A549 (cell line): ENCODE results near the gene CPA5. TPM values are rescaled to one million over a fixed set of nuclear protein-coding genes. Genes with fewer than 3 reads are reported as not detected.

Experiments
- ATAC-seq, 2 experiments: fragments of 200-7000 bp in 1 of 2; fragments of >200 bp in 1 of 2; cut with Nextera tagmentation in 1 of 2; cut with Tn5 transposase in 1 of 2; 3 replicates each; pipeline versions ENCODE4 v1.8.0 to v1.9.1; 2018 to 2020; ENCODE audit warnings: mild to moderate bottlenecking in 1 of 2, moderate library complexity in 1 of 2
- CTCF ChIA-PET: fragments of 300-600 bp; sonication (Branson Sonifier 250); formaldehyde crosslinking; extraction: SDS; loops from one replicate; lab custom pipeline; 2021; ENCODE audit warnings: antibody characterized with exemption, inconsistent platforms; lab: Yijun Ruan, JAX
- POLR2A ChIA-PET: fragments of 350-600 bp; formaldehyde crosslinking; extraction: SDS; loops from one replicate; lab custom pipeline; 2021; ENCODE audit warnings: antibody characterized with exemption, inconsistent platforms; lab: Yijun Ruan, JAX
- DNase-seq, 2 experiments: peaks; one replicate each; pipeline versions ENCODE4 v3.0.0 to v3.0.0-alpha.2; 2011 to 2016; ENCODE audit warnings: low read depth in 1 of 2, low spot score in 1 of 2
- FAIRE-seq: peaks from 2 replicates; lab custom pipeline; 2011; peaks lifted over from hg19 to GRCh38; lab: Jason Lieb, UNC
- H3K27ac ChIP-seq, 2 experiments: fragments of >200 bp; sonication (Bioruptor Twin); formaldehyde crosslinking; 3 replicates each; pipeline ENCODE4 v1.5.1; 2016 to 2017
- H3K4me1 ChIP-seq: fragments of >200 bp; sonication (Bioruptor Twin); formaldehyde crosslinking; 3 replicates; pipeline ENCODE4 v1.6.1; 2016
- H3K4me2 ChIP-seq: fragments of >200 bp; sonication (Bioruptor Twin); formaldehyde crosslinking; 3 replicates; pipeline ENCODE4 v1.6.1; 2016
- H3K4me3 ChIP-seq: fragments of >200 bp; sonication (Bioruptor Twin); formaldehyde crosslinking; 3 replicates; pipeline ENCODE4 v1.5.1; 2016
- H3K9me3 ChIP-seq: fragments of >200 bp; sonication (Bioruptor Twin); formaldehyde crosslinking; 3 replicates; pipeline ENCODE4 v1.6.1; 2016
- BCL3 ChIP-seq: fragments of >200 bp; sonication (Bioruptor Twin); formaldehyde crosslinking; IDR thresholded peaks from 3 replicates; pipeline ENCODE4 v1.6.1; 2016
- BHLHE40 ChIP-seq: IDR thresholded peaks from 2 replicates; pipeline ENCODE4 v1.6.1; 2012; ENCODE audit warnings: low read depth, low read length, inconsistent platforms
- CBX8 ChIP-seq: fragments of 200-600 bp; sonication (generic); IDR thresholded peaks from 2 replicates; pipeline ENCODE4 v1.6.1; 2016
- EHF ChIP-seq: fragments of 250-450 bp; sonication (Bioruptor Pico); IDR thresholded peaks from 2 replicates; pipeline ENCODE4 v1.5.0; 2020; ENCODE audit warnings: mild to moderate bottlenecking
- ELK1 ChIP-seq: fragments of 150-350 bp; IDR thresholded peaks from 2 replicates; pipeline ENCODE4 v1.6.1; 2014; ENCODE audit warnings: low read depth, mild to moderate bottlenecking, low read length
- EP300 ChIP-seq, 2 experiments: fragments of >200 bp; sonication (Bioruptor Twin); formaldehyde crosslinking; IDR thresholded peaks; 2 replicates in 1 of 2; 3 replicates in 1 of 2; pipeline ENCODE4 v1.6.1; 2016 to 2017
- FOSB ChIP-seq: fragments of 250-450 bp; sonication (Bioruptor Pico); IDR thresholded peaks from 2 replicates; pipeline ENCODE4 v1.5.0; 2020; ENCODE audit warnings: mild to moderate bottlenecking, moderate library complexity
- FOSL2 ChIP-seq, 2 experiments: fragments of 450-650 bp in 1 of 2; fragments of >200 bp in 1 of 2; sonication (Bioruptor Twin) in 1 of 2; formaldehyde crosslinking; IDR thresholded peaks; 2 replicates each; pipeline versions ENCODE4 v1.5.0 to v1.6.1; 2016 to 2020; ENCODE audit warnings: mild to moderate bottlenecking in 1 of 2, moderate library complexity in 1 of 2
- FOXS1 ChIP-seq: fragments of 250-450 bp; sonication (Bioruptor Pico); IDR thresholded peaks from 2 replicates; pipeline ENCODE4 v1.5.0; 2020; ENCODE audit warnings: mild to moderate bottlenecking, moderate library complexity
- GATA3 ChIP-seq: IDR thresholded peaks from 2 replicates; pipeline ENCODE4 v1.6.1; 2012; ENCODE audit warnings: borderline replicate concordance
- HDAC2 ChIP-seq: fragments of 200-600 bp; sonication (generic); IDR thresholded peaks from 2 replicates; pipeline ENCODE4 v1.6.1; 2016
- HOXA7 ChIP-seq: fragments of 250-450 bp; sonication (Bioruptor Pico); IDR thresholded peaks from 2 replicates; pipeline ENCODE4 v1.5.0; 2020; ENCODE audit warnings: mild to moderate bottlenecking, moderate library complexity
- MAFK ChIP-seq: fragments of 450-650 bp; IDR thresholded peaks from 2 replicates; pipeline ENCODE4 v1.6.1; 2014; ENCODE audit not compliant: partially characterized antibody
- MAX ChIP-seq: IDR thresholded peaks from 2 replicates; pipeline ENCODE4 v1.6.1; 2012
- MYC ChIP-seq: IDR thresholded peaks from 2 replicates; pipeline ENCODE4 v1.6.1; 2012; ENCODE audit warnings: mild to moderate bottlenecking, inconsistent platforms, low read length, improper control_type of control experiment, borderline replicate concordance
- POLR2A ChIP-seq: IDR thresholded peaks from 2 replicates; pipeline ENCODE4 v1.6.1; 2012; ENCODE audit warnings: mild to moderate bottlenecking, low read length
- POLR2AphosphoS2 ChIP-seq: conservative IDR thresholded peaks from 2 replicates; pipeline ENCODE4 v1.6.1; 2012; ENCODE audit warnings: low read length, improper control_type of control experiment, inconsistent platforms
- RAD21 ChIP-seq, 2 experiments: fragments of >200 bp in 1 of 2; sonication (Bioruptor Twin) in 1 of 2; formaldehyde crosslinking in 1 of 2; IDR thresholded peaks in 1 of 2; conservative IDR thresholded peaks in 1 of 2; 2 replicates in 1 of 2; 3 replicates in 1 of 2; pipeline ENCODE4 v1.6.1; 2012 to 2018; ENCODE audit warnings: inconsistent platforms in 1 of 2
- RARB ChIP-seq: fragments of 250-450 bp; sonication (Bioruptor Pico); IDR thresholded peaks from 2 replicates; pipeline ENCODE4 v1.8.0; 2021; ENCODE audit warnings: mild to moderate bottlenecking, moderate library complexity
- RFX5 ChIP-seq: fragments of 450-650 bp; IDR thresholded peaks from 2 replicates; pipeline ENCODE4 v1.7.1; 2014; ENCODE audit warnings: antibody characterized with exemption, mild to moderate bottlenecking, moderate library complexity
- RNF2 ChIP-seq: fragments of 200-600 bp; sonication (generic); IDR thresholded peaks from 2 replicates; pipeline ENCODE4 v1.6.1; 2016; ENCODE audit warnings: low read depth, mild to moderate bottlenecking, antibody characterized with exemption, moderate library complexity, borderline replicate concordance
- TFCP2L1 ChIP-seq: fragments of 250-450 bp; sonication (Bioruptor Pico); IDR thresholded peaks from 2 replicates; pipeline ENCODE4 v1.5.0; 2021; ENCODE audit warnings: mild to moderate bottlenecking
- TP53 ChIP-seq: fragments of 250-450 bp; sonication (Bioruptor Pico); IDR thresholded peaks from 2 replicates; pipeline ENCODE4 v1.5.0; 2021; ENCODE audit warnings: mild to moderate bottlenecking, moderate library complexity
- USF2 ChIP-seq: fragments of 450-650 bp; IDR thresholded peaks from 2 replicates; pipeline ENCODE4 v1.6.1; 2014; ENCODE audit warnings: antibody characterized with exemption
- ZSCAN20 ChIP-seq: fragments of 250-450 bp; sonication (Bioruptor Pico); IDR thresholded peaks from 2 replicates; pipeline ENCODE4 v1.8.0; 2022; ENCODE audit warnings: mild to moderate bottlenecking, moderate library complexity
- WGBS: methylation state at CpG from one replicate; pipeline ENCODE4 v1.1.6; 2017; ENCODE audit errors: missing lambda C conversion rate; 5-methylcytosine and 5-hydroxymethylcytosine counted together
- polyA plus RNA-seq, 4 experiments: library from polyadenylated mRNA; depleted of rRNA in 3 of 4; stranded (reverse); fragments of >200 nt; fragmentation: RNase III in 1 of 4; extraction: RNeasy Plus Mini Kit Qiagen cat#74134 plus additional on column Dnase treatment in 1 of 4; gene quantifications; 2 replicates in 3 of 4; 3 replicates in 1 of 4; pipeline ENCODE4 v1.2.3, GENCODE V29; 2011 to 2017

Gene CPA5
- polyA plus RNA-seq, 2 of the 4 experiments (the other 2 are of a cell fraction), result not detected

- no peak for ATAC-seq
- H3K4me2 ChIP-seq, result no peak overlapping the region
- TF ChIP-seq GATA3, result no peak
- TF ChIP-seq HOXA7 (CRISPR knock-in tag), result no peak
- no peak for TF ChIP-seq RAD21 (conservative IDR thresholded peaks at IDR 0.05 in 1 of 2, IDR thresholded peaks at IDR 0.05 in 1 of 2)
- POLR2A ChIA-PET, result interaction anchor here (1.1 kb wide), 1 partner anchor 33 kb away, joined by 7 read pairs; no protein-coding TSS in a partner anchor
- H3K27ac ChIP-seq, result no peak overlapping the region
- no peaks in the 10 kb centered on the region for H3K9me3 ChIP-seq
- FAIRE-seq, result no peak
- WGBS, result 89% methylated on average over 7 of the region's 7 CpGs
- no peaks in the 10 kb centered on the region for H3K4me1 ChIP-seq
- CTCF ChIA-PET, result interaction anchor here (1.5 kb wide), 1 partner anchor 28 kb away, joined by 3 read pairs; no protein-coding TSS in a partner anchor
- no peak for DNase-seq
- no peak overlapping the region for H3K4me3 ChIP-seq
Observed at GRCh38 chr7:130397051-130397757, 52.6 kb downstream of the CPA5 start.

GRCh38 chr7:130397758-130398073, 53.1 kb downstream of the CPA5 start:
- ATAC-seq, result no peak
- Histone ChIP-seq H3K4me3 (no peak overlapping the region), H3K4me2 (no peak overlapping the region), H3K9me3 (no peaks in the 10 kb centered on the region), H3K27ac (no peak overlapping the region), H3K4me1 (no peaks in the 10 kb centered on the region)
- 93% methylated on average over 3 of the region's 3 CpGs for WGBS
- ChIA-PET CTCF (interaction anchor here (1.5 kb wide), 1 partner anchor 27 kb away, joined by 3 read pairs; no protein-coding TSS in a partner anchor), POLR2A (interaction anchor here (1.1 kb wide), 1 partner anchor 34 kb away, joined by 7 read pairs; no protein-coding TSS in a partner anchor)
- no peak for FAIRE-seq
- no peak for TF ChIP-seq FOSB
- no peak for TF ChIP-seq EHF (CRISPR knock-in tag)
- no peak for TF ChIP-seq BHLHE40
- TF ChIP-seq BCL3, result no peak
- TF ChIP-seq ELK1, result no peak
- no peak for TF ChIP-seq EP300 (IDR thresholded peaks at IDR 0.05)
- no peak for TF ChIP-seq CBX8
- no peak for TF ChIP-seq MYC
- no peak for TF ChIP-seq ZSCAN20 (CRISPR knock-in tag)
- TF ChIP-seq RARB (CRISPR knock-in tag), result no peak
- TF ChIP-seq USF2, result no peak
- no peak for TF ChIP-seq TFCP2L1
- no peak for TF ChIP-seq RNF2
- no peak for TF ChIP-seq RFX5
- TF ChIP-seq RAD21 (conservative IDR thresholded peaks at IDR 0.05 in 1 of 2, IDR thresholded peaks at IDR 0.05 in 1 of 2), result no peak
- TF ChIP-seq HOXA7 (CRISPR knock-in tag), result no peak
- TF ChIP-seq GATA3, result no peak
- TF ChIP-seq POLR2A, result no peak
- no peak for TF ChIP-seq POLR2AphosphoS2
- TF ChIP-seq FOSL2 (IDR thresholded peaks at IDR 0.05), result no peak
- TF ChIP-seq FOSL2 (CRISPR knock-in tag; IDR thresholded peaks at IDR 0.05), result no peak
- DNase-seq, result no peak

- WGBS, result 83% methylated on average over 8 of the region's 8 CpGs
- DNase-seq (no peak), ATAC-seq (no peak), FAIRE-seq (no peak)
- TF ChIP-seq MAX (no peak), FOXS1 (CRISPR knock-in tag) (no peak), TP53 (no peak), MAFK (no peak), HDAC2 (no peak)
- Histone ChIP-seq H3K4me3 (no peak overlapping the region), H3K9me3 (no peaks in the 10 kb centered on the region), H3K4me1 (no peaks in the 10 kb centered on the region), H3K27ac (no peak overlapping the region), H3K4me2 (no peak overlapping the region)
- ChIA-PET CTCF (no interaction called here), POLR2A (interaction anchor here (1.1 kb wide), 1 partner anchor 35 kb away, joined by 7 read pairs; no protein-coding TSS in a partner anchor)
Observed at GRCh38 chr7:130398526-130399090, 54.0 kb downstream of the CPA5 start.
